ENCODE measurements around the gene TGFB1I1.

DNA sequence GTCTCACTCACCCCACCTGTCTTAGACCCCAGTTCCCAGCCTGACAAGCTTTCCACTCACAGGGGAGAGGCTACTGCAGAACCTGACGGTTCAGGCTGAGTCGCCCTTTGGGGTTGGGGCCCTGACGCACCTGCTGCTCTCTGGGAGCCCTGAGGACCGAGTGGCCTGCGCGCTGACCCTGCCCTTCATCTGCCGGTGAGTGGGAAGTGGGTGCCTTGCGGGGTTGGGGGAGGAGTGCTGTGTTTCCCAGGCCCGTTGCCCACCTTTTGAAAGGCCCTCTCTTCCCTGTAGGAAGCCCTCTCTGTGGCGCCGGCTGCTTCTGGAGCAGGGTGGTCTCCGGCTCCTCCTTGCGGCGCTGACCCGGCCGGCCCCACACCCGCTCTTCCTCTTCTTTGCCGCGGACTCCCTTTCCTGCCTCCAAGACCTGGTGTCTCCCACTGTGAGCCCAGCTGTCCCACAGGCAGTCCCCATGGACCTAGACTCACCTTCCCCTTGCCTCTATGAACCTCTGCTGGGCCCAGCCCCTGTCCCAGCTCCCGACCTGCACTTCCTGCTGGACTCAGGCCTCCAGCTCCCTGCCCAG, 6.1 kb upstream of the TGFB1I1 start:
- TF ChIP-seq TCF4 (CRISPR knock-in tag; IDR thresholded peaks at IDR 0.05; ENCODE audit: borderline replicate concordance) (no peak), TOX (CRISPR knock-in tag; IDR thresholded peaks at IDR 0.05; ENCODE audit: borderline replicate concordance) (no peak), ISL1 (CRISPR knock-in tag; IDR thresholded peaks at IDR 0.05) (no peak), ZNF565 (CRISPR knock-in tag; conservative IDR thresholded peaks at IDR 0.05; ENCODE audit: low read depth) (no peak), RARB (CRISPR knock-in tag; IDR thresholded peaks at IDR 0.05) (no peak), ZFP3 (CRISPR knock-in tag; IDR thresholded peaks at IDR 0.05) (no peak), ZNF8 (CRISPR knock-in tag; IDR thresholded peaks at IDR 0.05) (no peak), SNAI2 (CRISPR knock-in tag; IDR thresholded peaks at IDR 0.05) (no peak), BACH2 (CRISPR knock-in tag; IDR thresholded peaks at IDR 0.05; ENCODE audit: borderline replicate concordance) (no peak)
